H9 (cell line): ENCODE data around the gene PCNX3. TPM values are rescaled to one million over a fixed set of nuclear protein-coding genes. Genes with fewer than 3 reads are reported as not detected.

Experiments used
- DNase-seq: peaks from one replicate; pipeline ENCODE4 v3.0.0-alpha.2; 2017
- H2AFZ ChIP-seq: one replicate; pipeline ENCODE4 v1.6.1; 2013; ENCODE audit warnings: mild to moderate bottlenecking, low read length, control low read depth, moderate library complexity
- H2AK5ac ChIP-seq: 2 replicates; pipeline ENCODE4 v1.6.1; 2013; ENCODE audit warnings: low read length, control low read depth, mixed read lengths; ENCODE audit not compliant: insufficient read length
- H2BK120ac ChIP-seq: one replicate; pipeline ENCODE4 v1.6.1; 2013; ENCODE audit warnings: low read depth, mild to moderate bottlenecking, low read length, control low read depth, inconsistent platforms; ENCODE audit not compliant: poor library complexity, severe bottlenecking
- H2BK12ac ChIP-seq: 2 replicates; pipeline ENCODE4 v1.6.1; 2013; ENCODE audit warnings: low read length, control low read depth, mixed read lengths, low read depth; ENCODE audit not compliant: insufficient read length
- H2BK15ac ChIP-seq: 2 replicates; pipeline ENCODE4 v1.6.1; 2013; ENCODE audit warnings: low read depth, low read length, control low read depth
- H2BK20ac ChIP-seq: one replicate; pipeline ENCODE4 v1.6.1; 2013; ENCODE audit warnings: low read depth, mild to moderate bottlenecking, low read length, control low read depth, inconsistent platforms; ENCODE audit not compliant: poor library complexity, severe bottlenecking
- H2BK5ac ChIP-seq: 2 replicates; pipeline ENCODE4 v1.6.1; 2013; ENCODE audit warnings: low read length, control low read depth, mixed read lengths; ENCODE audit not compliant: insufficient read length
- H3K14ac ChIP-seq: 2 replicates; pipeline ENCODE4 v1.6.1; 2013; ENCODE audit warnings: low read length, control low read depth; ENCODE audit not compliant: insufficient read depth
- H3K18ac ChIP-seq: 2 replicates; pipeline ENCODE4 v1.6.1; 2013; ENCODE audit warnings: low read depth, mild to moderate bottlenecking, mixed read lengths, low read length, control low read depth; ENCODE audit not compliant: insufficient read length
- H3K23ac ChIP-seq: 2 replicates; pipeline ENCODE4 v1.6.1; 2013; ENCODE audit warnings: low read length, control low read depth, mixed read lengths, low read depth; ENCODE audit not compliant: insufficient read length
- H3K23me2 ChIP-seq: 2 replicates; pipeline ENCODE4 v1.6.1; 2013; ENCODE audit warnings: low read depth, mild to moderate bottlenecking, mixed read lengths, low read length, control low read depth; ENCODE audit not compliant: insufficient read length, poor library complexity, severe bottlenecking
- H3K27ac ChIP-seq: 2 replicates; pipeline ENCODE4 v1.5.1; 2013; ENCODE audit warnings: low read length, control low read depth, mixed read lengths, low read depth; ENCODE audit not compliant: insufficient read length
- H3K27me3 ChIP-seq: 2 replicates; pipeline ENCODE4 v1.6.1; 2013; ENCODE audit warnings: low read length, control low read depth, inconsistent platforms; ENCODE audit not compliant: insufficient read depth
- H3K4ac ChIP-seq: 2 replicates; pipeline ENCODE4 v1.6.1; 2013; ENCODE audit warnings: low read depth, mild to moderate bottlenecking, control low read depth, inconsistent platforms, low read length, moderate library complexity
- H3K4me1 ChIP-seq: 2 replicates; pipeline ENCODE4 v1.6.1; 2013; ENCODE audit warnings: low read length, control low read depth, inconsistent platforms; ENCODE audit not compliant: insufficient read depth
- H3K4me2 ChIP-seq: 2 replicates; pipeline ENCODE4 v1.6.1; 2013; ENCODE audit warnings: low read length, control low read depth, mixed read lengths; ENCODE audit not compliant: insufficient read length, insufficient read depth
- H3K56ac ChIP-seq: 2 replicates; pipeline ENCODE4 v1.6.1; 2013; ENCODE audit warnings: low read depth, mild to moderate bottlenecking, mixed read lengths, low read length, control low read depth; ENCODE audit not compliant: insufficient read length
- H3K79me1 ChIP-seq: 2 replicates; pipeline ENCODE4 v1.6.1; 2013; ENCODE audit warnings: low read depth, mild to moderate bottlenecking, moderate library complexity, low read length, control low read depth, inconsistent platforms; ENCODE audit not compliant: insufficient read depth, poor library complexity, severe bottlenecking
- H3K79me2 ChIP-seq: 2 replicates; pipeline ENCODE4 v1.6.1; 2013; ENCODE audit warnings: low read length, control low read depth, inconsistent platforms; ENCODE audit not compliant: insufficient read depth
- H3K9ac ChIP-seq: 2 replicates; pipeline ENCODE4 v1.6.1; 2013; ENCODE audit warnings: low read length, control low read depth, mixed read lengths; ENCODE audit not compliant: insufficient read length; ENCODE audit errors: extremely low read depth
- H3K9me3 ChIP-seq: one replicate; pipeline ENCODE4 v1.6.1; 2013; ENCODE audit warnings: low read depth, low read length, inconsistent platforms; ENCODE audit not compliant: control insufficient read depth
- H3T11ph ChIP-seq: one replicate; pipeline ENCODE4 v1.6.1; 2013; ENCODE audit warnings: mild to moderate bottlenecking, low read length, control low read depth, inconsistent platforms
- H4K20me1 ChIP-seq: one replicate; pipeline ENCODE4 v1.6.1; 2013; ENCODE audit not compliant: control insufficient read depth, insufficient read length, insufficient read depth
- H4K5ac ChIP-seq: 2 replicates; pipeline ENCODE4 v1.6.1; 2013; ENCODE audit warnings: low read depth, mild to moderate bottlenecking, mixed read lengths, low read length, control low read depth; ENCODE audit not compliant: insufficient read length
- H4K8ac ChIP-seq: replicated peaks from 2 replicates; pipeline ENCODE4 v1.6.1; 2013; ENCODE audit warnings: low read length, control low read depth, mixed read lengths, low read depth; ENCODE audit not compliant: insufficient read length
- H4K91ac ChIP-seq: 2 replicates; pipeline ENCODE4 v1.6.1; 2013; ENCODE audit warnings: low read depth, mild to moderate bottlenecking, moderate library complexity, mixed read lengths, low read length, control low read depth; ENCODE audit not compliant: insufficient read length
- H3K27ac Mint-ChIP-seq, 3 experiments: 2 replicates in 2 of 3; 3 replicates in 1 of 3; pipeline ENCODE4 v1.8.0; 2020 to 2021; ENCODE audit warnings: mixed read lengths in 3 of 3, mild to moderate bottlenecking in 1 of 3, moderate library complexity in 1 of 3
- H3K27me3 Mint-ChIP-seq: 2 replicates; pipeline ENCODE4 v1.8.0; 2021; ENCODE audit warnings: low read depth, mild to moderate bottlenecking, moderate library complexity, mixed read lengths
- H3K36me3 Mint-ChIP-seq, 3 experiments: 2 replicates in 2 of 3; 3 replicates in 1 of 3; pipeline ENCODE4 v1.8.0; 2020 to 2021; ENCODE audit warnings: low read depth in 3 of 3, mixed read lengths in 3 of 3; ENCODE audit not compliant: insufficient read depth in 1 of 3
- H3K4me1 Mint-ChIP-seq, 2 experiments: 2 replicates each; pipeline ENCODE4 v1.8.0; 2020; ENCODE audit warnings: mixed read lengths in 2 of 2
- H3K4me3 Mint-ChIP-seq, 2 experiments: 2 replicates in 1 of 2; 3 replicates in 1 of 2; pipeline ENCODE4 v1.8.0; 2020 to 2021; ENCODE audit warnings: mild to moderate bottlenecking in 2 of 2, mixed read lengths in 2 of 2, moderate library complexity in 1 of 2
- H3K9me3 Mint-ChIP-seq, 2 experiments: 2 replicates in 1 of 2; 3 replicates in 1 of 2; pipeline ENCODE4 v1.8.0; 2020; ENCODE audit warnings: mild to moderate bottlenecking in 2 of 2, mixed read lengths in 2 of 2, moderate library complexity in 1 of 2
- CTCF ChIP-seq: fragments of 200-600 bp; sonication (generic); conservative IDR thresholded peaks from 3 replicates; pipeline ENCODE4 v1.8.0; 2021; ENCODE audit warnings: antibody characterized with exemption, mild to moderate bottlenecking
- WGBS: extraction: QIAGEN DNeasy Blood & Tissue Kit; methylation state at CpG from one replicate; pipeline ENCODE4 v1.1.7; 2013; ENCODE audit warnings: missing lambda C conversion rate, low lambda C conversion rate, mixed read lengths; ENCODE audit not compliant: insufficient read length; ENCODE audit errors: extremely low coverage; 5-methylcytosine and 5-hydroxymethylcytosine counted together
- total RNA-seq: library from RNA; stranded (reverse); gene quantifications from 2 replicates; pipeline ENCODE4 v1.2.1, GENCODE V29; 2021

PCNX3 gene
- total RNA-seq, 1 experiment from 2014 or later, result 50.5 TPM

GRCh38 chr11:65592858-65593517, 22.6 kb upstream of the PCNX3 start:
- no peak overlapping the region for H3K56ac ChIP-seq
- no peak overlapping the region for H2BK12ac ChIP-seq
- no peaks in the 10 kb centered on the region; the same call in 1 of the 2 replicates for H3K4me1 ChIP-seq
- Mint-ChIP-seq H3K9me3 (no peaks in the 10 kb centered on the region), H3K27me3 (peaks cover 41% of the 10 kb centered on the region), H3K27ac (no peak overlapping the region), H3K36me3 (peaks cover 0 to 10% (median 4%) of the 10 kb centered on the region in 3 experiments; a peak in 6 of 7 replicates), H3K4me3 (peak overlapping the region; percentile 48 to 74), H3K4me1 (peaks cover 8 to 26% of the 10 kb centered on the region in 2 experiments)
- no peak overlapping the region for H2BK5ac ChIP-seq
- no peak overlapping the region for H4K91ac ChIP-seq
- no peaks in the 10 kb centered on the region; the same call in 1 of the 2 replicates for H3K27me3 ChIP-seq
- H2BK20ac ChIP-seq, result no peak overlapping the region
- no peak overlapping the region for H3K14ac ChIP-seq
- no peak overlapping the region for H3K9ac ChIP-seq
- no peak overlapping the region for H2BK120ac ChIP-seq
- no peak overlapping the region for H2AFZ ChIP-seq
- H3K27ac ChIP-seq, result no peak overlapping the region
- no peaks in the 10 kb centered on the region for H3K23me2 ChIP-seq
- no CpG with 5 or more reads among the region's 22 CpGs for WGBS
- H3K4ac ChIP-seq, result no peak overlapping the region
- no peak for DNase-seq
- H2AK5ac ChIP-seq, result no peak overlapping the region
- H4K20me1 ChIP-seq, result no peaks in the 10 kb centered on the region
- TF ChIP-seq CTCF, result no peak
- H3K23ac ChIP-seq, result no peak overlapping the region
- no peak overlapping the region for H4K8ac ChIP-seq
- no peaks in the 10 kb centered on the region for H3K79me1 ChIP-seq
- no peaks in the 10 kb centered on the region for H3K9me3 ChIP-seq
- H4K5ac ChIP-seq, result no peak overlapping the region
- no peak overlapping the region for H3T11ph ChIP-seq
- H3K18ac ChIP-seq, result no peak overlapping the region
- no peak overlapping the region for H2BK15ac ChIP-seq
- H3K79me2 ChIP-seq, result no peaks in the 10 kb centered on the region
- H3K4me2 ChIP-seq, result peak overlapping the region; percentile 15
